ENCODE results near the gene LRRC32. TPM values are rescaled to one million over a fixed set of nuclear protein-coding genes. Genes with fewer than 3 reads are reported as not detected.

The LRRC32 gene
- total RNA-seq, 1 experiment from 2014 or later = not detected

DNA sequence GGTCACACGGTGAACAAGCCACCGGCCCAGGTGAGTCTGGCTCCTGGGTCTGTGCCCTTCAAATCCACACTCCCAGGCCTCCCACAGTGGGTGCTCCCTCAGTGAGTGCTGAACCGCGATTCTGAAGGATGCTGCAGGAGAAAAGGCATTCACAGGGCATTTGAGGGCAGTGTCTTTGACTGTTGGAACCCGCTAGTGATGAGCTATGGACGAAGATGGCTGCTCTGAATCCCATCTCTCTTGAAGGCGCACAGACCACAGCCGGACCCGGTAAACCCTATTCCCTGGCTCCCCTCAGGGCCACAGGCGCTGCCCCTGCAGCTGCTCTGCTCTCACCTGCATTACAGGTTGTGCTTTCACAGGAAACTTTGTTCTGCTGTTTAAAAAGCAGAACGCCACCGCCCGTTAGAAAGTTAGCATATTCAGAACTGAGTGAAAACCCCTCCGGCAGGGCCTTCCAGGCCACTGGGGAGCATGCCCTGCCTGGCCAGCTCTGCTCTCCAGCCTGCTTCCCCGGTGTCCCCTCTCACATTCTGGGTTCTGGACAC lies 3.2 kb downstream of the LRRC32 start:
- no peak for DNase-seq (ENCODE audit: low spot score)
- in situ Hi-C loops (cut with HindIII; ENCODE audit: low sequenced_read_pairs) = no loop called here

DNA sequence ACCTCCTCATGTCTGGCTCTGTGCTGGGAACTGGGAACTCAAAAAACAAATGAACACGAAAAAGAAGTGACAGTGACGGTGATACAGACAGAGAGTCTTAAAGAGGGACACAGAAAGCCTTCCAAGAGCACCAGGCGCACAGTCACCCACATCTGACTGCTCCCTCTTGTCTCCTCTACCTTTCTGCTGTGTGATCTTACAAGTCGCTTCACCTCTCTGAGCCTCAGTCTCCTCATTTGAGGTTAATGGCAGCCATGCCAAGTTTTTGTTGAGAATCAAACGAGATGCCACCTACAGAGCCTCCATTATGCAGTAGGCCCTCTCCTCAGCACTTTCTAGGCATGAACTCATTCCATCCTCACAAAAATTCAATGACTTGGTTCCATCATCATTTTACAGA lies 3.7 kb downstream of the LRRC32 start:
- DNase-seq (ENCODE audit: low spot score) = no peak
- in situ Hi-C loops (cut with HindIII; ENCODE audit: low sequenced_read_pairs) = no loop called here

DNA sequence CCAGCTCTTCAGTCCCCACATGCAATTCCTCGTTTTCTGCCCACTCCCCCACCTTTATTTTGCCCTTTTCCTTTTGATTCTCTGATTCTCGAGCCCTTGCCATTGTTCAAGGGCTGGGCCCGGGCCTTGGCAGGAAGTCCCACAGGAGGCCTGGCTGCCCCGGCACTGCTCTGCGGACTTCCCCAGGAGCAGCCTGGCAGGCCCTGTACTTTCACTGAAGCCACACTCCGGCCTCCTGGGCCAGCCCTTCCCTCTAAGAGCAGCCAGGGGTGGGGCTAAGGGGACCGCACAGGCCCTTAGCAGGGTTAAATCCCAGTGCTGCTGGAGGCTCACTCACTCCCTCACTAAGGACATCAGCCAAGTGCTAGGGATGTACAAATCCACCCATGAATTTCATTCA lies 4.1 kb downstream of the LRRC32 start:
- DNase-seq (ENCODE audit: low spot score) = no peak

DNA sequence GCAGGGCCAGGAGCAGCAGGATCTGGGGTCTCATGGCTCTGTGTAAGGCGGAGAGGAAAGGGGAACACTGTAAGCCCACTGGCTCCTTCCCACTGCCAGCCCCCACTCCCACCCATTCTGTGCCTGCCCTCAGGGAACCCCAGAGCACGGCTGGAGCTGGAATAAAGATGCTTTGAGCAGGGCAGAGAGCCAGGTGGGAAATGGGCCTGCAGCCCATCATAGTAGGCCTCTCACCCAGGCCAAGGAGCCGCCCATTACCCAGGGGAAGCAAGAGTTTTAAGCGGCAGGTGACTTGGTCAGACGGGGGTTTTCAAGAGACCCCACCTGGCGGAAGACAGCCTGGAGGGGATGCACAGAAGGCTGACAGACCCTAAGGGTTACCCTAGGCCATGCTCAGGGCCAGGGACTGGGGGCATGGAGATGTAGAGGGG lies 4.6 kb downstream of the LRRC32 start:
- in situ Hi-C loops (cut with HindIII; ENCODE audit: low sequenced_read_pairs) = no loop called here
- no peak for DNase-seq (ENCODE audit: low spot score)

More for the DNA sequence above, 4.1 kb downstream of the LRRC32 start:
- in situ Hi-C loops (cut with HindIII; ENCODE audit: low sequenced_read_pairs) = no loop called here

DNA sequence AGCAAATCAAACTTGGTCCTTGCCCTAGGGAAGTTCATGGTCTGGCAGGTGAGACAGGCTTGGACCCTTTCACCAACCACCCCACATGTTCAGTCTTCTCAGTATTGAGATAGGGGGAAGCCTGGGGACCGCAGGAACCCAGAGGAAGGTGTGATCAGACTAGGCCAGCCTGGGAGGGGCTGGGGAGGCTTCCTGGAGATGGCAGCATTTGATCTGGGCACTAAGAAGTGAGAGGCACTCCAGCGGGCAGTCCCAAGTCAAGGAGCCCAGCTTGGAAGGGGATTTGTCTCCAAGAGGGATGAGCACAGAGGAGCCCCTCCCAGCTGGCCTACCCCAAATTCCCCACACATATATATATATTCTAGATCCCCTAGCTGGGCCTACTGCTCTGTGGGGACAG lies 5.4 kb downstream of the LRRC32 start:
- no peak for DNase-seq (ENCODE audit: low spot score)
- in situ Hi-C loops (cut with HindIII; ENCODE audit: low sequenced_read_pairs) = no loop called here

DNA sequence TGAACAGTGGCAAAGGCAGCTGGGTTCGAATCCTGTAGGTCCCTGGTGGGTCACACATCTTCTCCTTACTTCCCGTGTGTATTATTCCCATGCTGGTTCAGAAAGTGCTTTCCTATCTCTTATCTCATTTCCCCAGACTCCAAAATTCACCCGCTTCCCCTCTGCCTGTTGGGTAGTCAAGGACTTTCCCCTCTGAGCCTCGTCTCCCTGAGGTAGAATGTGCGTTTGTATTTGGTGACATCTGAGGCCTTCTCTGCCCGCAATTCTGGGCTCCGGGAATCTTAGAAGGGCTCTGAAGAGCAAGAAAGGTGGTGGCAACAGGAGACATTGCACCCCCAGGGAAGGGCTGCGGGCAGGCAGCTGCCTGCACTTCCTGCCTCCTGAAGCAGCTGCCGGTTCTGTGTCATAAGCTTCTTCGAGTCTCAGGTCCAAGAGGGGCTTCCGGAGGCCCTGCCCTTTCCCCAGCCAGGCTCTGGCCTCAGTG lies 5.9 kb downstream of the LRRC32 start:
- no peak for DNase-seq (ENCODE audit: low spot score)
- in situ Hi-C loops (cut with HindIII; ENCODE audit: low sequenced_read_pairs) = no loop called here

DNA sequence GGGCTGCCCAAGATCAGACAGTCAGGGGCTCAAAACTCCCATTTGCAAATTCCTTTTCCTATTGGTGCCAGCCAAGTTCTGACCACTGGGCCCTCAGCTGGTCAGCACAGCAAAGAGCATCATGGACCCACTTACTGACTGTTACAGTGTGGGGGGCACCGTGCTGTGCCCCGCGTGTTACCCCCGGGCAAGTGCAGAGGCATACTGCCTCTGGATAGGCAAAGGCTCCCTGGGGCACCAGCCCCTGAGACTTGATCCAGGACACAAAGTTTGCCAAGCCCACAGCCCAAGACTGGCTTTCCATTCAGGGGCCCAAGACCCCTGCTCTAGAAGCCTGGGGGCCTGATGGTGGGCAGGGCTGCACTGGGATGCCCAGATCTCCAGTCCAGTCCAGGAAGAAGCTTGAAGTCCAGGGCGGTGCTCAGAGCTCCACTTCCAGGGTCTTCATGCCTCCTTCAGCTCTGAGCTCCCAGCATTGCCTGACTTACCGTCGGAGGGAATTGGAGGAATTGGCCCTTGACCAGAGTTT lies 6.6 kb downstream of the LRRC32 start:
- DNase-seq (ENCODE audit: low spot score) = no peak
- in situ Hi-C loops (cut with HindIII; ENCODE audit: low sequenced_read_pairs) = no loop called here

DNA sequence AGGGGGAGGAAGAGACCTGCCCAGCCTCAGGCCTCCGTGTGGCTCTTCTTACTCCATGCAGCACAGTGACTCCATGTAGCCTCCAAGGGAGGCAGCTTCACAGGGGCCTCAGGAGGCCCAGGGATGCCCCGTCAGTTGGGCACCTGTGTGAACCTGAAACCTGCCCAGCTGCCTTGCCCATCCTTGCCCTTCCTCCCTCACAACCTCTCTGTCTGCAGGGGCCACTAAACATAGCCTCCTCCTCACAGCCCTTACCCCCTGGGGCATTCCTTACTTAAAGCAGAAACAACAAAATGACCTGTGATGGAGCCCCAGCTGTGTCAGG lies 7.1 kb downstream of the LRRC32 start:
- DNase-seq (ENCODE audit: low spot score) = no peak
- in situ Hi-C loops (cut with HindIII; ENCODE audit: low sequenced_read_pairs) = no loop called here

DNA sequence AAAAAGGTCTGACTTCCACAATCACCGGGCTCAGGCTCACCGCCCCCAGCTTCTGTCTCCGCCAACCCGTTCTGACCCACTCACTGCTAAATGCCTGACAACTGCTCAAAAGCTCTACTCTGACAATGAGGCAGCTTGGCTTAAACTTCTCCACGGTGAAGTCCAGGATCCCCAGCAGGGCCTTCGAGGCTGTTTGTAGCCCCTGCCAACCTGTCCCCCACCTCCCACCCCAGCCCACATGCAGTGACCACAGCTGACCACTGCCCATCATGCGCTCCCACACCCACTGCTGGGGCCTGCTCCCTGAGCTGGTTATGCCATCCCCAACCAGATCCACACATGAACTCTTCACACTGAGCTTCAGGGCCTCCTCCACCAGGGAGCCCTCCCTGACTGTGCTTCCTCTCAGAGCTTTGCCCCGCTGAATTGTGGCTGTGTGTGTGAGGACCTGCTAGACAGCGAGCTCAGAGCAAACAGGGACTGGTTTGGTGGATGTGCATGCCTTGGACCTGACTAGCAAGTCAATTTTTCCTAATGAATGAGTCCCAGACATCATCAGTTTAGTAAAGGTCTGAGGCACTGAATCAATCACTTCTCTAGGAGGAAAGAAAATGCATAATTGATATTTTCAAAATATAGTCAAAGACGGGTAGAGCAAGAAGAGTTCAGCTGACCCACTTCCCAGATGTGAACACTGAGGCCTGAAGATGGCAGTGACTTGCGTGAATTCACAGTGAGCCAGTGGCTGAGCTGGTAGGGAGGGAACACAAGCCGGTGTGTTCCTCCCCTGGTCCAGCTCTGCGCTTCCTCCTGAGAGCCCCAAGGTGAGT lies 7.7 kb downstream of the LRRC32 start:
- no peak for DNase-seq (ENCODE audit: low spot score)
- in situ Hi-C loops (cut with HindIII; ENCODE audit: low sequenced_read_pairs) = no loop called here

DNA sequence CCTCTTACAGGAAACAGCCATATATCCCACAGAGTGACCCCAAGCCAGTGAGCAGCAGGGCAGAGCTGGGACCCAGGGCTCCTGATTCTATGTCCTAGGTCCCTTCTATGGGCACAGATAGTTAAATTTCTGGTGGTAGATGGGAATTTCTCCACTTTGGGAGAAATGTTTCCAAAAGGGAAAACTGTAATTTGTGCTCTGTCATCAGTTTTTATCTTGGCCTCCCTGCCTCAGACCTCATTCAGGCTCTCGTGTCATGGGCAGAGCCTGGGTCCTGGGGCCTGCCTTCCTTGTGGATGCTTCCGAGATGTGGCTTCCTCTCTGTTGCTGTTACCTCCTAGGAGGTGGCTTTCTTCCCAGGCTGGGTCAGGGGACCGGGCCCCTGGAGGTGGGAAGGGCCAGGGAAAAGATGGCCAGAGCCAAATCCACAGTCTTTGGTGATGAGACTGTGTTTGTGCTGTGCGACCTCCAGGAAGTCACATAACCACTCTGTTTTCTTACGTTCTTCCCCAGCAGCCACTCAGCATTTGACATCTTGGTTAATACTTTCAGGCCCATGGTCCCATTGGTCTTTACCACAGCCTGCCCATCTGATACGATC lies 8.6 kb downstream of the LRRC32 start:
- no peak for DNase-seq (ENCODE audit: low spot score)
- in situ Hi-C loops (cut with HindIII; ENCODE audit: low sequenced_read_pairs) = no loop called here

DNA sequence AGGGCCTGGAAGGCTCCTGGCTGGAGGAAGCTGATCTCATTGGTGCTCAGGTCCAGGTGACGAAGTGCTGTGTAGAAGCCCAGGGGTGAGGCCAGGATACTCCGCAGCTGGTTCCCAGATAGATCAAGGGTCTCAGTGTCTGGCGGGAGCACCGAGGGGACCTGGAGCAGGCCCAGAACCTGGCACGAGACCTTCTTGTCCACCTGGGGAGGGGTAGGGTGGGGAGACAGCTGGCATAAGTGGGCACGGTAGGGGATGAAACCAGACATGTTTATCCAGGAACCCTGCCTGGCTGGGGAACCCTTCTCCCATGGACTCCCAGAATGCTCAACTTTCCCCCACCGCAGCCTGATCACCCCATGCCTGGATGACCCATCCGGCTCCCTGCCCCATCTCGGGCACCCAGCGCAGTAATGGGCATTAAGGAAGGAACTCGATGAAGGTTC lies 9.2 kb downstream of the LRRC32 start:
- DNase-seq (ENCODE audit: low spot score) = no peak
- in situ Hi-C loops (cut with HindIII; ENCODE audit: low sequenced_read_pairs) = no loop called here

DNA sequence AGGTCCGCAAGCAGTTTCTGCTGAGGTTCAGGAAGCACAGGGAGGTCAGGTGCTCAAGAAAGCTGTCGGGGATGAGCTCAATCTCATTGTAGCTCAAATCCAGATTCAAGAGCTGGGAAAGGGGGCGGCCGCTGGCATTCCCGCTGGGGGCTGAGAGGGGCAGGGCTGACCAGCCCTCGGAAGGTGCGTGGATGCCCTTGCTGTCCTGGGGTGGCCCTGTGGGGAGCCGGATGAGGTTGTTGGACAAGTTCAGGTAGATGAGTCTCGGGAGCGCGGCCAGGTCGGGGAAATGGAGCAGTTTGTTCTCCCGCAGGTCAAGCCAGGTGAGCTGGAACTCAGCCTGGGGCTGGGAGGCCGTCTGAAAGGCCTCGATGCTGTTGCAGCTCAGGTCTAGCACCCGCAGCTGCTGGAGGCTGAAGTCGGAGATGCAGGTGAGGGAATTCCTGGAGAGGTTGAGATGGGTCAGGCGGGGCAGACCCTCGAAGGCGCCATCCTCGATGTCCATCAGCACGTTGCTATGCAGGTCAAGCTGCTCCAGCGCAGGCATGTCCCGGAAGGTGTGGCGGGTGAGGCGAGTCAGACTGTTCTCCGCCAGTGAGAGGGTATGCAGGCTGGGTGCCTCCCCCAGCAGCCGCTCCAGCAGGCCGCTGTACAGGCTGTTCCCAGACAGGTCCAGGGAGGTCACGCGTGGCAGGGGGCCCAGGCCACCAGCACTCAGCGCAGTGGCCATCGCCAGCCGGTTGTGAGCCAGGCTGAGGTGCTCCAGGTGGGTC lies 9.8 kb downstream of the LRRC32 start:
- in situ Hi-C loops (cut with HindIII; ENCODE audit: low sequenced_read_pairs) = no loop called here
- DNase-seq (ENCODE audit: low spot score) = no peak

DNA sequence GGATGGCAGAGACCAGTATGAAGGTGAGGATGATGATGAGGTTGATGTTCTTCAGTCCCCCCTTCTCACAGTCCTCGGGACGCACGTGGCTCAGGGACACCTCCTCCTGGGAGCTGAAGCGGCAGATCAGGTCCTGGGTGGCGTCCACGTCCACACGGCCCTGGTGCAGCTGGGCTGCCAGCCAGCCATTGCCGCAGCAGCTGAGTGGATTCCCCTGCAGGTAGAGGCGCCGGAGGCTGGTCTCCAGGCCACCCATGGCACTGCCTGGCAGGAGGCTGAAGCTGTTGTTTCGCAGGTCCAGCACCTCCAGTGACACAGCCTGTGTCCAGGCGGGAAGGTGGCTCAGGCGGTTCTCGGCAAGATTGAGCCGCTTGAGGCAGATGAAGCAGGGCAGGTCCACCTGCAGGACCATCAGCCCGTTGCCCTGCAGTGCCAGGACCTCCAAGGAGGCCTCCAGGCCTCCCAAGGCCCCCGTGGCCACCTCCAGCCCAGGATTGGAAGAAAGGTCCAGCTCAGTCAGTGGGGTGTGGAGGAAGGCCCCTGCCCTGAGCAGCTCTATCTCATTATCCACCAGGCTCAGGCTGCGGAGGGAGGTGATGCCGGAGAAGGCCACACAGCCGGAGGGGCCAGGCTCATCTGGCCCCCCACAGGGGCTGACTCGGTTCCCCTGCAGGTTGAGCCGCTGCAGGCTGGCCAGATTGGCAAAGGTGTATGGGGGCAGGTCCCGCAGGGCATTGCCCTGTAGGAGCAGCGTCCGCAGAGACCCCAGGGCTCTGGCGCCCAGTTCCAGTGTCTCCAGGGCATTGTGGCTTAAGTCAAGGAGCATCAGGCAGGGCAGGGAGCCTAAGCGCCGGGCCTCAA lies 10.6 kb downstream of the LRRC32 start:
- in situ Hi-C loops (cut with HindIII; ENCODE audit: low sequenced_read_pairs) = no loop called here
- no peak for DNase-seq (ENCODE audit: low spot score)

DNA sequence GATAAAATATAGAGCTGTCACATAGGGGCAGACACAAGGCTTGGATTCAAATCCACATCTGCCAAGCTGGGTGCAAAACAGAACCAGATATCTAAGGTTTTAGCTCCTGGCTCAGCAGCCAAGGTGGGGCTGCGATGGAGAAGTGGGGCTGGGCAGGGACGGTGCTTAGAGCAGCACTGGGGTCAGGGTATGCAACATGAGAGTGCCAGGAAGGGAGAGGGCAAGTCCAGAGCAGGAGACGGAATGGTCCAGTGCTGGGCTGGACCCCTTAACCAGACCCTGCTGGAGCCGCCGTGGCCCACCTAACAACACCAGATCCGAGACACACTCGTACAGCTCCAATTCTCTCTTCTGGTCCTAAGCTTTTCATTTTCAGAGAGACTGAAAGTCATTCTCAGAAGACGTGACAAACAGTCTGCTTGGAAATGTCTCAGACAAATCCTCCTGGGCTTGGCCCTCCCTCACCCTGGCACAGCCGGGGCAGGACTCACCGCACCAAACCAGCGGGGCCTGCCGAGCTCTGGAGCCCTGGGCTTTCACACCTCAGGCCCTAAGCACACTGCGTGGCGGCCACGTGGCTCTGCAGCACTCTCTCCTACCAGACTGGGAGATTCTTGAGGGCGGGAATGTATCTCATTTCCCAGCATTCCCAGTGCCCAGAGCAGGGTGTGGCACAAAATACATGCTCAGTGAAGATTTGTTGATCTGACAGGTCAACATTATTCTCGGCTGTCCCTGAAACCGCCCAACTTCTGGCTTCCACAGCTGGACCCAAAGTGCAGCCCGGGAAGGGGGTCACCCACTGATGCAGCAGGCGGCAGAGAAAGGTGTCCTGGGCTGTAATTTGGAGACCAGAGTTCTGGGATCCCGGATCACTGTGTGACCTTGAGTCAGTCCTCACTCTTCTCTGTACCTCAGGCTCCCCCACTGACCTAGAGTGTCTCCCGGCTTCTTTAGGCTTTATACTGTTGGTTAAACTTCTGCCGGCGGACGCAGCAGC lies 11.6 kb downstream of the LRRC32 start:
- DNase-seq (ENCODE audit: low spot score) = no peak
- in situ Hi-C loops (cut with HindIII; ENCODE audit: low sequenced_read_pairs) = no loop called here

DNA sequence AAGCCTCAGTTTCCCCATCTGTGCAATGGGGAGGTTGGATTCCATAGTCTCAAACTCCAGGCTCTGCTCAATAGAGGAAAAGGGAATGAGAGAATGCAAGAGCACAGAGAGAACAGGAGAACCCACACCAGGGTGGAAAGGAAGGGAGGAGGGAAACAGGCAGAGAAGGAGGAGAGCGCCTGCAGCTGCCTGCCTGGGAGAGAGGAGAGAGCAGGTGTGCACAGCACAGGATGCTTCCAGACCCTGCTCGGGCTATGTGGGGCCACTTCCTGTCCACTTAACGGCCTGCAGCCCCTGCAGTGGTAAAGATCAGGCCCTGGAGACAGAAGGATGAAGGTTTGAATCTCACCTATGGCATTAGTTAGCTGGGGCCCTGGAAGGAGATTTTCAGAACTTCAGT lies 12.3 kb downstream of the LRRC32 start:
- no peak for DNase-seq (ENCODE audit: low spot score)
- in situ Hi-C loops (cut with HindIII; ENCODE audit: low sequenced_read_pairs) = no loop called here

DNA sequence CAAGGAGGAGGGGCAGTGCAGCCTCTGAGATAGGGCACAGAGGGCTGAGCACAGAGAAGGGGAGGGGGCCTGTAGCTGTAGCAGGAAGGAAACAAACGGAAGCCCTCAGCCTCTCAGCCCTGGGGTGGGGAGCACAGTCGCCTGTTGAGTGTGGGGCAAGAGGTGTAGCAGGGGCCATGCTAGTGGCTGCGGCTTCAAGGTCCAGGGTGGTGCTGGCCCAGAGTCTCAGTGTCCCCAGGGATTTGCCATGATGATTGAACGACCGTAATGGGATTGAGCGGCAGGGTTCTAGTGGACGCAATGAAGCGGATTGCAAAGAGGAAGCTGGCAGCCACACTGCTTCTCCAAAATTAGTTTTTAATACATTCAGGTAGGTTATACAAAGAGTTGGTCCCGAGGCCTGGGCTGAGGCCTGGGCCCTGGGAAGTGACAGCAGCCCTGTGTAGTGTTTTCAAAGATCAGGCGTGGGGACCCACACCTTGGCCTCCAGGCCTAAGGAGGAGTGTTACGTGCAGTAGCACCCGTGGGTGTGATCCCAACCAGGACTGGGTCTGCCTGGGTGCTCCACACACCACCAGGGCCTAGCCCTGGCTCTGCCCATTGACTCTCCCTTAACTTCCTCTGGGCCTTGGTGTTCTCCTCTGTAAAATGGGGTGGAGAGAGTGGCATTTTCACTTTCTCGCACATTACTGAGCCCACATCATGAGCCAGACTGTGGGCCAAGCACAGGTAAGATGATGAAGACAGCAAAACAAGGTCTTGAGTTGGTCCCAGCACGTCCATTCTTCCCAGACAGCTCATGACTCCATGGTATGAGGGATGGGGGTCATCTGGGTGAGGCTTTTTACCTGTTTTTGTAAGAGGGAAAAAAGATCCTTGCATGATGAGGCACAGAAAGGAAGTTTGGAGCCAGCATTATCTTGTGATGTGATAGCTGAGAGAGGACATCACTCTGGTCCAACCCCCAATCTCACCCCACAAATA lies 13.1 kb downstream of the LRRC32 start:
- DNase-seq (ENCODE audit: low spot score) = no peak
- in situ Hi-C loops (cut with HindIII; ENCODE audit: low sequenced_read_pairs) = no loop called here
